GM15510 (cell line): ENCODE measurements around the gene GRPEL1.

ENCODE experiments used
- POLR2A ChIP-seq: IDR thresholded peaks from 3 replicates; pipeline ENCODE4 v1.6.1; 2011; ENCODE audit warnings: borderline replicate concordance; ENCODE audit not compliant: insufficient read length; ENCODE audit errors: extremely low read depth

Gene GRPEL1

DNA sequence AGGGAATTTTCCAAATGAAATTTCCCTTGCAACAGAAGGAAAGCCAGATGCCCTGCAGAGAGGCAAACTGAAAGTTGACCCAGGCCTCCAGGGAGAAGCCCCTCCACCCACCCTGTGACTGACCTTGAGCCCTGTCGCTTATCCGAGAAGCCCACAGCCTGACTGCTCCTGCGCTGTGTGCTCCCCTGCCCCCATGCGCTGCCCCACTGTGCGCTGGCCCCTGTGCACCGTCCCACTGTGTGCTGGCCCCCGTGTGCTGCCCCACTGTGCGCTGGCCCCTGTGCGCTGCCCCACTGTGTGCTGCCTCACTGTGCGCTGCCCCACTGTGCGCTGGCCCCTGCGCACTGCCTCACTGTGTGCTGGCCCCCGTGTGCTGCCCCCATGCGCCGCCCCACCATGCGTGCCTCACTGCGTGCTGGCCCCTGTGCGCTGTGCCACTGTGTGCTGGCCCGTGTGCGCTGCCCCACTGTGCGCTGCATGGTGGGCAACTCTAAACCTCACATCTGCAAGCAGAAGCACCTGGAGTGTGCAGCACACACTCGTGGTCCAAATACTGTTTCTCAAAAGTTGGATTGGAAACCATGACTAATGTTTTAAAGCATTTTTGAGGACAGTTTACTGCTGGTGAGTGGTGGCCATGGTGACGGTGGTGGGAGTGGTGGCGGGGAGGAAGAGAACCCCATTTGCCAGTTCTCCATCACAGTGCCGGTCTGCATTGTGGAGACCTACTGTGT, 8.3 kb upstream of the GRPEL1 start:
- TF ChIP-seq POLR2A, result no peak

DNA sequence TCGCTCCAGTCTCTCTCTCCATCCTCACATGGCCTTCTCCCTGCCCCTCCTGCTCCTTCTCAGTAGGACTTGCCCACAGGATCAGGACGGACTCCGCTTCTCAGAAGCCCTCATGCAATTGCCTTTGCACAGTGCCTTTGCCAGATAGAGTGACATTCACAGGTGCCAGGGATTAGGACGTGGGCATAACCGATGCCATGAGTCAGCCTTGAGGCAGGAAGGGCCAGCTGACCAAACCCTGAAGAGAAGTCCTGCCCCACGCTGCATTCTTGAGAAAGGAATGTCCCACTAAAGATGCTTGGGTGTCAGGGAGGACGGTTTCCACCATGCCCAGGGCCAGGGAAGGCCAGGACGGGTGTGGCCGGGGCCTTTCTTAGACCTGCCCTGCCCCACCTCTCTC, 6.6 kb upstream of the GRPEL1 start:
- no peak for TF ChIP-seq POLR2A

DNA sequence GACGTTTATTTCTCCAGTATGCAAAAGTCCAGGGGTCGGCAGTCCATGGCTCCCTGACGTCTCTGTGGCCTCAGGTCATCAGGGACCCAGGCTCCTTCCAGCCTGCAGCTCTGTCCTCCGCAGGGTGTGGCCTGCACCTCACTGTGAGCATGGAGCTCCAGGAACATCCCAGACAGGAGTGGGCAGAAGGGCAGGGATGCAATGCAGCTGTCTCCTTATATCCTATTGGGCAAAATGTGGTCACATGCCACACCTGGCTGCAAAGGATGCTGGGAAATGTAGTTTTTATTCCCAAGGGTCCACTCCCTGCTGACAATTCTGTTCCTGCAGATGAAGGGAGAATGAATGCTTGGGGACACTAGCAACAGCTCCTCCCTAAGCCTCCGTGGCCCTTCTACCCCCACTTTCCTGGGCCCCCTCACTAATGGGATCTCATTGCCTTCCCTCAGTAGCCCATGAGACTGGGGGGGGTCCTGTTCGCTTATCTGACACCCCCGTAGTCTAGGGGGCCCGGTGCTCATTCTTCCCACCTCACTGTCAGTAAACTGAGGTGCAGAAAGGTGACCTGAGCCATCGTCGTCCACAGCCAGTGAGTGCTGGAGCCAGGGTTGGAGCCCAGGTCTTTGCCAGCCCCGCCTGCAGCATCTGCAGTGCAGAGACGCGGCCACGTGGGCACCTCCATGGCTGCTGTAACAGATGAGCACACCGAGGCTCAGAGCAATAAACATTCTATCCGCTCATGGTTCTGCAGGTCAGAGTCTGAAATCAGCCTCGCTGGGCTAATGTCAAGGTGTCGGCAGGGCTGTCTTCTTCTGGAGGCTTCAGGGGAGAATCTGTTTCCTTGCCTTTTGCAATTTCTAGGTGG, 5.9 kb upstream of the GRPEL1 start:
- TF ChIP-seq POLR2A, result no peak

DNA sequence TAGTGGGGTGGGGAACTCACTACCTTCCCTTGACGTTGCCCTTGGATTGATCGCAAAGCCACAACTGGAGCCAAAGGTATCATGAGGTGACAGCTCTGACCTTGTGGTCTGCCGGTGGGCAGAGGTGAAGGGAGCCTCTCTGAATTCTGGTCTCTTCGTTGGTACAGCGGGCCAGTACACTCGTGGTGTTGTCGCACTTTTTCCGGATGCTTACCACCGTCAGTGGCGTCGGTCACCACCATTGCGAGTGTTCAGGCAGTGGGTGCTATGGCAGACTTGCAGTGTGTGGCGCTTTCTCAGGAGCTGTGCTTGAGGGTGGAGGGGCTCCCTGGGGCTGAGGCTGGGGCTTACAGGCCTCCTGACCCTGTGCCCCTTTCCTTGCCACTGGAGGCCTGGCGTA, 5.2 kb upstream of the GRPEL1 start:
- TF ChIP-seq POLR2A, result no peak

DNA sequence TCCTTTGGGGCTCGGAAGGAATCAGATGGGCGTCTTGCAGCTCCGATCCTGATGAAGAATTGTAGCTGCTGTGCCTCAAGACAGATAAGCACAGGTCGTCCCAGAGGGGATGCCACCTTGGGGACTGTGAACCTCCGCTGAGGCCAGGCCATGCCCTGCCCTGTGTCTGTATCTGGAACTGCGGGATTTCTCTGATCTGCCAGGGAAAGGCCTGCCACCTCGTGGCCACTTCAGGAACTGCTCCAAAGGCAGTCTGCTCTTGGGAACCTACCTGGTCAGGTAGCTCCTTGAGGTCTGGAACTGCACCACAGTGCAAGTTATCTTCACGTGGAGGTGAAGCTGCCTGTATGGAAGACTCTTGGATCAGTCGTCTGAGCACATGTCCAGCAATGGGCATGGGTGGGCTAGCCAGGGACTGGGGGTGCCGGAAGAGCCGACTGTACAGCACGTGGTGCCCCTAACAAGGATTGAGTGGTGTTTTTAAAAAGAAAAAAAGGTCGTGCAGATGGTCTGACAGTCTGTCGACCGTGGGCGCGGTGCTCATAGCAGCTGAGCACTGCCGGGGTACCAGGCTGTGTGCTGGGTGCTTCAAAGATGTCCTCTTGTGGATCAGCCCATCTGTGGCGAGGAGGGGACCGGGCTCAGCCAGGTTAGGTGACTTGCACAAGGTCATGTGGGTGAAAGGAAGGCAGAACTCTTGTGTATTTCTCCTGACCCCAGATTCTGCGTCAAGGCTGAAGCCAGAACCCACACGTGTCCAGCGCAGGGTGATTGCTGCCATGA, 3.1 kb upstream of the GRPEL1 start:
- TF ChIP-seq POLR2A, result no peak

DNA sequence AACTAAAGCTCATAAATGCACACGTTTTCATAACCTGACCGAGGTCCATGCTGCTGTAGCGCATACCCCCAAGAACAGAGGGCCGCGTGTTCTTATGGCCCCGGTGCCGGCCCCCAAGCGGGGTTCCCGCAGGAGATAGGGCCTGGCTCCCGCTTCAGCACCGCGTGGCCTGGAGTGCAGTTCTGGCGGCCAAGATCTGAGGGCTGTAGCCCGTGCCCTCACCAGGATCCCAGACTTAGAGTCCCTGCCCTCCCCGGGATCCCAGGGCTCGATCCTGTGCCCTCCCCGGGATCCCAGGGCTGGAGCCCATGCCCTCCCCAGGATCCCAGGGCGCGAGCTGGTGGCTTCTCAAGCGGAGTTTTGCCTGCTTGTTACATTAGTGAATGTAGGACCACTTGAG, 1.0 kb upstream of the GRPEL1 start:
- TF ChIP-seq POLR2A, result no peak

DNA sequence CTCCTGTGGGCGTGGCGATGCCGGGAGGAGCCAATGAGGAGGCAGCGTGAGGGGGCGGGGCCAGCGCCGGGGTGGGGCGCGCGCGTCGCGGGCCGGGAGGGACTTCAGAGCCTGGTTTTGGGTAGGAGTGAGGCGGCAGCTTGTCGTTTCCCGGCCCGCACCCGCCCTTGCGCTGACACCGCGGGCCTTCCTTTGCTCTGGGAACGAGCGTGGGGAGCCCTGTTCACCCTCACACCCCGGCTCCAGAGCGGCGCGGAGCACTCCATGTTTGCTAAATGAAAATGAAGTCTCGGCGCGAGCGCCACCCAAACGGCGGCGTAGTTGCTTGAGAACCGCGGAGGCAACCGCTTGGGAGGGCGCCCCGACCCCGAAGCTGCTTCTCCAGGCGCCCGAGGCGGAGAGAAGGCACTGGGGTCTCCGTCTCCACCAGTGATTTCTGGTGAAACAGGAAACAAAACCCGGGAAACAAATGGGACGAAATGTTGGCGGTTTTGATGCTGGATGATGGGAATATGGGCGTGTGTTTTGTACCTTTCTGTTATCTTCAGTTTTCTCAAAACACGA, 497 bp upstream of the GRPEL1 start:
- peak; percentile 69 for TF ChIP-seq POLR2A

DNA sequence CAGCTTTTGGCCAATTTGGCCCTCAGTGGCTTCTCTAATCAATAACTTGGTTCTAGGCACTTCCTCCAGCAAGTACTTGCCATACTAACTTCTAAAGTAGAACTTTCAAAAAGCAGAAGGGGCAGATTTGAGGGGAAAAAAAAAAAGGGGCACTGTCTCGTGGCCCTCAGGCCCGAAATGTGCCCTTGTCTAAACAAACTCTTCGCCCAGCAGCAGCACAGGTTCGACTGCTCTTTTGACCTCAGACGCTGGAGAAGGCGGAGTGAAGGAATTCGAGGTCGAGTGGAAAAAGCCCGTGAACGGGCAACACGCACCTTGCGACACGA, 775 bp downstream of the GRPEL1 start:
- no peak for TF ChIP-seq POLR2A

DNA sequence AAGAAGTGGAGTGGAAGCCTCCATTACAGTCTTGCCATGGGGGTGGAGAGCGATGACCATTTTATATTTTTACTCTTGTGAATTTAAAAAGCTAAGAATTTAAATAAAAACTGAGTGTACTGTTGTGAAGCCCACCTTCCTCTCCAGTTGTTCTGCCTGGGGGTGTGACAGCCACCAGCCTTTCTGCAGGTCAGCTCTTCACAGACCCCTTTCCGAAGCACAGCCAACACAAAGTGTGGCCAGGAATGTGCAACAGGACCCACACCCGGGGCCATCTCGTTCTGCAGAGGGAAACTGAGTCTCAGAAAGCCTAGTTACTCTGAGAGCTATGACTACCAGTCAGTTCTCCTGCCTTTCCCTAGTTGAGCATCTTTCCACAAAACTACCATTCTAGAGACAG, 1.4 kb downstream of the GRPEL1 start:
- no peak for TF ChIP-seq POLR2A

DNA sequence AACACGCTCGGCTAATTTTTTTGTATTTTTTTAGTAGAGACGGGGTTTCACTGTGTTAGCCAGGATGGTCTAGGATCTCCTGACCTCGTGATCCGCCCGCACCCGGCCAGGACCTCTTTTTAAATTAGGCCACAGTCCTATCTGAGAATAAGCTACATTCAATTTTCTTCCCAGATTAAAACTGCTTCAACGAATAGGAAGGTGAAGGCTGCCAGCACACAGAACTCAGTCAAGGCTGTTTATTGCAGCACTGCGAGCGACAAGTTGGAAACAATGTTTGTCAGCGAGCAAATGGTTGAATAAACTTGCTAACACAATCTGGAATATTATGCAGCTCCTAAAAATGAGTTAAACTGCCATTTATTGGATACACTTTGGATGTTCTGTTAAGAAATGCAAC, 1.9 kb downstream of the GRPEL1 start:
- no peak for TF ChIP-seq POLR2A

DNA sequence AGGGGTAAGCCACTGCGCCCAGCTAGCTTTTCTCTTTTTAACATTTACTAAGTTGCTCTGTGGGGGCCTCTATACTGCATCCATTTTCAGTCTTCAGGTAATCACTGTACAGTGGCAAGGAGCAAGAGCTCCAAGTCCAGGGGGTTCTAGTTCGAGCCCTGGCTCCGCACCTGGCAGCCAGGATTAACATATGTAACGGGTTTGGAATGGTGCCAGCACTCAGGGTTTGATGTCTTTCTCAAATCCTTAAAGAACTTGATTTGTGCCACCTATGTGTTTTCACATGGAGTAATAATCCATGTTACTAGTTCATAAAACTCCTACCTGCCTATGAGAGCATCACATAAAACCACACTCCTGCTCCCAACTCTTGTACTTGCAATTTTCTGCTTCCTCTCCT, 4.5 kb downstream of the GRPEL1 start:
- TF ChIP-seq POLR2A, result no peak

DNA sequence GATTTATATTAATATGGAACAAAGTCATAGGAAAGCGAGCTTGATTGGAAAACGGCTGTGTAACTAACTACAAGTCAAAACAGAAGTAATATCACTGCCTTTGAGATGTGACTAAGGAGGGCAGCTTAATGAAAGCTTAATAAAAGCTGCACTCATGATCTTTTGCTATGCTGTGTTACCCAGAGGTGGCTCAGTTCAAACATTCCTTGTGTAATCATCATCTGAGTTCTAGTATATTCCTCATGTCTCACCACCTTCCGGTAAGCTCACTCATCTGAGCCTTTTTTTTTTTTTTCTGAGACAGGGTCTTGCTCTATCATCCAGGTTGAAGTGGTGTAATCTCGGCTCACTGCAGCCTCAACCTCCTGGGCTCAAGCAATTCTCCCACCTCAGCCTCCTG, 5.0 kb downstream of the GRPEL1 start:
- TF ChIP-seq POLR2A, result no peak

DNA sequence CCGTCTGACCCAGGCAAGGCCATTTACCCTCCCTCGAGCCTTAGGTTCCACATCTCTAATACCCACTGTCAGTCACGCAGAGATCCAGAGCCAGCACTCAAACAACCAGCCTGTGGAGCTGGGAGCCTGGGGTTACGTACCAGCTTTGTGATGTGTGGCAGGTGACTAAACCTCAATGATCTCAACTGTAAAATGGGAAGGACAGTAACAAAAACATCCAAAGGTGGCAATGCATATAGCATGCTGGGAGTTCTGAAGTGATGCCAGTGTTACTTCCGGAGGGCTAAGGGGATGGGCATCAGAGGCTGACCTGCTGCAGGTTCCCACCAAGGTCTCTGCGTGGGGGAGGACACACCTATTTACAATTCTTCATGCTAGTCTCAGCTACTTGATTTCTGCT, 6.0 kb downstream of the GRPEL1 start:
- TF ChIP-seq POLR2A, result no peak

DNA sequence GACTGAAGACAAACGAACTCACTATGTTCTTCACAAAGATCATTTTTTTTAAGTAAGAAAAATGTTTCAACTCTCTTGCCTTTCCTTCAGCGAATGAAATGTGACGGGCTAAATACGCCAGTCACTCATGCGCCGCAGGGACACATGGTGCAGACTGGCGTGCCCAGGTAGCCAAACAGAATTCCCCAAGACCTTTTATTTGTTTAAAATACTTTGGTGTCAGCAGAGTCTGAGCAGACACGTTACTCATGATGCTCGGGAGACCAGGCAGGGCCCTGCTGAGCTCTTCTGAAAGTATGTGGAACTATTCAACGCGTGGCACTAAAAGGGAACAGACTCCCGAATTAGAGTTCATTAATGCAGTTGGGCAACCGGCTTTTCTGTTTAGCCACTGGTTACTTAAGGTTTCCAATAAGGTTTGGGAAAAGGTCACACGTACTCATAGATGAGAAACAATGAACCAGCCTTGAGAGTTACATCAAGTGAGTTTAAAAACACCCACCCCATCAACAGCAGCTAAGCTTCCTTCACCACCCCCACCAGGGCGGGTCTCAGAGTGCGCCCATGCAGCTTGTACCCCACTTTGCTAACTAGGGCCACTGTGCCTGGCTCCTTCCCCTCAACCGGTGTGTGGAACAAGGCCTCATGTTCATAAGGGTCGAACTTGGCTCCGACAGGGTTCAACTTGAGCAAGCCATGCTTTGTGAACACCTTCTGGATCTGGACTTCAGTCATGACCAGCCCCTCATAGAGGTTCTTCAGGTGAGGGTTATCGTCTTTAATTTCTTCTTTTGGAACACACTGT, 7.3 kb downstream of the GRPEL1 start:
- TF ChIP-seq POLR2A, result no peak
